ENCODE results near the gene GULP1. TPM values are rescaled to one million over a fixed set of nuclear protein-coding genes. Genes with fewer than 3 reads are reported as not detected.

GULP1 gene
- total and polyA plus RNA-seq, 2 of the 13 experiments (the other 11 are each of a cell fraction or from before 2014, with no cell fraction given): 0.15 TPM; not detected in 1

DNA sequence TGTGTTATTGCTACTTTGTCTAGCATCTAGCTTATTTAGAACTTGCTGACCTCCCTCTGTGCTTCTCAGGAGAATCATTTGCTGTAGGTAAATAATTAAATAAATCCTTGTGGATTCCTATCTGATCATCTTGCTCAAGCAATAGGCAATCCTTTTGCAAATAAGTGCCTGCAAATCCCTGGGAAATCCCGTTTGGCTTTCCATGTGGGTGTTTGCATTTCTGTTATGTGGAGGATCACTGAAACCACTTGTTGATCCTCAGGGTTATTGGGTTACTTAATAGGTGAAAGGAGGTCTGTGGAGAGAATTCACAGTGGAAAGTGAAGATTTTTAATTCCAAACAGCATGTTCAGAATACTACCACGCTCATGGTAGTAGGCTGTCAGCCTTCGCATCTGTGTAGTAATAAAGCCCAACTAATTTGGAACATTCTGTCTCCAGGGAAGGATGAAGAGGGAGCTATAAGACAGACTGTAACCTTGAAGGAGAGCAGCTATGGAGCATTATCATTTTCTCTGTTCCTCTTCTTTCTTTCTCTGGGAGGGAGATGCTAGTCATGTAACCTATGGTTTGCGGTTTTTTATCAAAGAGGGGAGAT is 72.5 kb downstream of the GULP1 start (continued):
- TF ChIP-seq ZNF841 (CRISPR knock-in tag; IDR thresholded peaks at IDR 0.05; ENCODE audit: borderline replicate concordance) (no peak), BCLAF1 (IDR thresholded peaks at IDR 0.05) (no peak), ADNP (CRISPR knock-in tag; IDR thresholded peaks at IDR 0.05) (no peak), YEATS2 (CRISPR knock-in tag; IDR thresholded peaks at IDR 0.05; ENCODE audit: borderline replicate concordance) (no peak), ETS1 (CRISPR knock-in tag; IDR thresholded peaks at IDR 0.05) (no peak)
- TF ChIP-seq, protein P1, sequence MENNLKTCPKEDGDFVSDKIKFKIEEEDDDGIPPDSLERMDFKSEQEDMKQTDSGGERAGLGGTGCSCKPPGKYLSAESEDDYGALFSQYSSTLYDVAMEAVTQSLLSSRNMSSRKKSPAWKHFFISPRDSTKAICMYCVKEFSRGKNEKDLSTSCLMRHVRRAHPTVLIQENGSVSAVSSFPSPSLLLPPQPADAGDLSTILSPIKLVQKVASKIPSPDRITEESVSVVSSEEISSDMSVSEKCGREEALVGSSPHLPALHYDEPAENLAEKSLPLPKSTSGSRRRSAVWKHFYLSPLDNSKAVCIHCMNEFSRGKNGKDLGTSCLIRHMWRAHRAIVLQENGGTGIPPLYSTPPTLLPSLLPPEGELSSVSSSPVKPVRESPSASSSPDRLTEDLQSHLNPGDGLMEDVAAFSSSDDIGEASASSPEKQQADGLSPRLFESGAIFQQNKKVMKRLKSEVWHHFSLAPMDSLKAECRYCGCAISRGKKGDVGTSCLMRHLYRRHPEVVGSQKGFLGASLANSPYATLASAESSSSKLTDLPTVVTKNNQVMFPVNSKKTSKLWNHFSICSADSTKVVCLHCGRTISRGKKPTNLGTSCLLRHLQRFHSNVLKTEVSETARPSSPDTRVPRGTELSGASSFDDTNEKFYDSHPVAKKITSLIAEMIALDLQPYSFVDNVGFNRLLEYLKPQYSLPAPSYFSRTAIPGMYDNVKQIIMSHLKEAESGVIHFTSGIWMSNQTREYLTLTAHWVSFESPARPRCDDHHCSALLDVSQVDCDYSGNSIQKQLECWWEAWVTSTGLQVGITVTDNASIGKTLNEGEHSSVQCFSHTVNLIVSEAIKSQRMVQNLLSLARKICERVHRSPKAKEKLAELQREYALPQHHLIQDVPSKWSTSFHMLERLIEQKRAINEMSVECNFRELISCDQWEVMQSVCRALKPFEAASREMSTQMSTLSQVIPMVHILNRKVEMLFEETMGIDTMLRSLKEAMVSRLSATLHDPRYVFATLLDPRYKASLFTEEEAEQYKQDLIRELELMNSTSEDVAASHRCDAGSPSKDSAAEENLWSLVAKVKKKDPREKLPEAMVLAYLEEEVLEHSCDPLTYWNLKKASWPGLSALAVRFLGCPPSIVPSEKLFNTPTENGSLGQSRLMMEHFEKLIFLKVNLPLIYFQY (CRISPR knock-in tag; IDR thresholded peaks at IDR 0.05; ENCODE audit: borderline replicate concordance): no peak

Data from HepG2 (cell line).